ENCODE results near the gene AKAP6. TPM values are rescaled to one million over a fixed set of nuclear protein-coding genes. Genes with fewer than 3 reads are reported as not detected.

The AKAP6 gene
- total and polyA plus RNA-seq, 2 of the 8 experiments (the other 6 are each of a cell fraction or from before 2014, with no cell fraction given) = 0.09 to 0.89 TPM

DNA sequence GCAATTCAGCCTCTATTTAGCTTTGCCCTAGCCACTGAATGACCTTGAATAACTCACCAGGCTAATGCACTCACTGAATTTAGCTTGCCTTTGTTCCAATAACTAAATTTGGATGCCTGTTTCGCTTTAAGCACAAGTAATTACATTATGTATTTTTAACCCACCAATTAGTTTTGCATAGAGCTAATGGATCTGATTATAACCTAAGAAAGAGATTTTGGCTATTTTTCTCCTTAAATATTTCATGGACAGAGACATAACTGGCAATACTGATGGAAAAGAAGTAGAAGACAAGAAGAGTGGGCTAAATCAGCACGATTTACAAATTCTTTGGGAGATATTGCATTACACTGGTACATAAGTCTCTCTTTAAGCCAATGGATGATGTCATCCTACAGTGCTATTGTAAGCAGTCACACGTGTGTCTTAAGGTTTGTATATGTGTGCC lies 85.7 kb downstream of the AKAP6 start:
- no peak overlapping the region for H2BK5ac ChIP-seq (ENCODE audit: low read depth, low read length)
- FAIRE-seq = no peak
- no peaks in the 10 kb centered on the region for H3K79me1 ChIP-seq (ENCODE audit: low read depth, low read length)
- H3K27me3 ChIP-seq (replicated peaks in 1 of 4; ENCODE audit: control insufficient read depth in 3 of 4, extremely low read depth in 1 of 4, insufficient read depth in 3 of 4, low read length in 3 of 4) = no peaks in the 10 kb centered on the region
- no peaks in the 10 kb centered on the region for H4K20me1 ChIP-seq (replicated peaks in 1 of 2; ENCODE audit: control insufficient read depth in 1 of 2, insufficient read depth in 2 of 2, low read length in 2 of 2)
- DNase-seq (ENCODE audit: low read depth in 1 of 2, low spot score in 2 of 2) = no peak
- H4K91ac ChIP-seq (replicated peaks; ENCODE audit: insufficient read length, low read length) = no peak overlapping the region
- no peaks in the 10 kb centered on the region for H3K79me2 ChIP-seq (ENCODE audit: control insufficient read depth in 1 of 2, insufficient read depth in 2 of 2, low read length in 2 of 2)
- H2BK120ac ChIP-seq (replicated peaks; ENCODE audit: low read depth, low read length) = no peak overlapping the region
- 63% methylated on average over 3 of the region's 3 CpGs; no CpG with 5 or more reads in 1 of the 2 experiments for WGBS, 2 experiments (ENCODE audit: extremely low coverage in 1 of 2, insufficient coverage in 1 of 2, insufficient read length in 1 of 2, insufficient replicate concordance in 2 of 2, low coverage in 1 of 2, low lambda C conversion rate in 2 of 2, missing lambda C conversion rate in 1 of 2)
- no peak overlapping the region for H3K4me2 ChIP-seq (ENCODE audit: insufficient read depth in 1 of 2, low read depth in 2 of 2, low read length in 2 of 2)
- no peak overlapping the region for H3K4ac ChIP-seq (replicated peaks; ENCODE audit: insufficient read length, low read depth, low read length)
- H2BK15ac ChIP-seq (ENCODE audit: low read length) = no peak overlapping the region
- H2BK20ac ChIP-seq (ENCODE audit: low read length) = no peak overlapping the region
- H2AFZ ChIP-seq (ENCODE audit: low read length) = no peak overlapping the region
- no peak overlapping the region for H3K23ac ChIP-seq (ENCODE audit: insufficient read length)
- no peak overlapping the region for H4K5ac ChIP-seq (ENCODE audit: insufficient read length, low read depth, low read length)
- H3K36me3 ChIP-seq (ENCODE audit: control insufficient read depth in 2 of 4, insufficient read depth in 4 of 4, low read length in 3 of 4) = no peaks in the 10 kb centered on the region
- H3K9me3 ChIP-seq (ENCODE audit: insufficient read depth in 2 of 2, low read depth in 1 of 2, low read length in 1 of 2) = no peaks in the 10 kb centered on the region
- H2BK12ac ChIP-seq (ENCODE audit: low read depth, low read length) = no peak overlapping the region
- H3K18ac ChIP-seq (ENCODE audit: extremely low read depth, low read length) = no peak overlapping the region
- no peaks in the 10 kb centered on the region; a peak in 1 of 7 replicates for H3K4me1 ChIP-seq (replicated peaks in 1 of 4; ENCODE audit: control insufficient read depth in 3 of 4, insufficient read depth in 4 of 4, low read length in 3 of 4)
- H2AK5ac ChIP-seq (ENCODE audit: low read depth, low read length) = no peak overlapping the region
- no peak overlapping the region for H4K8ac ChIP-seq (ENCODE audit: extremely low read depth, insufficient read depth, low read length)
- POLR2A ChIA-PET (ENCODE audit: partially characterized antibody) = no interaction called here
- no peak overlapping the region for H3K56ac ChIP-seq (replicated peaks; ENCODE audit: insufficient read length, low read depth, low read length)
- H3K4me3 ChIP-seq (ENCODE audit: extremely low read depth in 1 of 4, insufficient read depth in 2 of 4, low read depth in 3 of 4, low read length in 4 of 4) = no peak overlapping the region
- H3K9ac ChIP-seq (replicated peaks in 1 of 4; ENCODE audit: extremely low read depth in 1 of 4, low read depth in 3 of 4, low read length in 3 of 4) = no peak overlapping the region
- H3K14ac ChIP-seq (ENCODE audit: insufficient read length) = no peak overlapping the region
- no peak overlapping the region for H3K27ac ChIP-seq (ENCODE audit: low read depth, low read length)
- no peaks in the 10 kb centered on the region for H3K23me2 ChIP-seq (ENCODE audit: low read depth, low read length)
- CTCF ChIA-PET (ENCODE audit: partially characterized antibody) = interaction anchor here (0.9 kb wide), 1 partner anchor 9 kb away, joined by 4 read pairs; no protein-coding TSS in a partner anchor
- TF ChIP-seq BCL11A (IDR thresholded peaks at IDR 0.05; ENCODE audit: low read depth in 2 of 2, low read length in 2 of 2) = no peak
- TF ChIP-seq BRCA1 (IDR thresholded peaks at IDR 0.05; ENCODE audit: low read depth, low read length) = no peak
- TF ChIP-seq CBX5 (IDR thresholded peaks at IDR 0.05; ENCODE audit: low read depth, low read length) = no peak
- no peak for TF ChIP-seq HDAC2 (IDR thresholded peaks at IDR 0.05; ENCODE audit: borderline replicate concordance in 1 of 2, low read depth in 2 of 2, low read length in 2 of 2)
- no peak for TF ChIP-seq HDAC6 (IDR thresholded peaks at IDR 0.05; ENCODE audit: low read depth, low read length)
- TF ChIP-seq, protein P1, sequence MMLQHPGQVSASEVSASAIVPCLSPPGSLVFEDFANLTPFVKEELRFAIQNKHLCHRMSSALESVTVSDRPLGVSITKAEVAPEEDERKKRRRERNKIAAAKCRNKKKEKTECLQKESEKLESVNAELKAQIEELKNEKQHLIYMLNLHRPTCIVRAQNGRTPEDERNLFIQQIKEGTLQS (IDR thresholded peaks at IDR 0.05; ENCODE audit: insufficient read depth, low read depth, low read length) = no peak
- TF ChIP-seq RBBP5 (IDR thresholded peaks at IDR 0.05; ENCODE audit: borderline replicate concordance, low read depth, low read length) = no peak
- no peak for TF ChIP-seq SAP30 (IDR thresholded peaks at IDR 0.05; ENCODE audit: insufficient read depth, insufficient replicate concordance, low read length)
- no peak for TF ChIP-seq NANOG (IDR thresholded peaks at IDR 0.05; ENCODE audit: insufficient read depth, low read depth, low read length, poor library complexity, severe bottlenecking)
- no peak for TF ChIP-seq RXRA (IDR thresholded peaks at IDR 0.05; ENCODE audit: insufficient read depth, low read depth, low read length)
- TF ChIP-seq SP2 (IDR thresholded peaks at IDR 0.05; ENCODE audit: low read length) = no peak
- TF ChIP-seq TBP (IDR thresholded peaks at IDR 0.05; ENCODE audit: low read depth, low read length) = no peak
- no peak for TF ChIP-seq CTBP2 (IDR thresholded peaks at IDR 0.05; ENCODE audit: borderline replicate concordance, insufficient read depth, insufficient read length, low read length)
